A549 (cell line): ENCODE measurements around the gene TMED8. TPM values are rescaled to one million over a fixed set of nuclear protein-coding genes. Genes with fewer than 3 reads are reported as not detected.
A peak's percentile ranks its signal among the peaks of the same experiment; 100 is the strongest.

Experiments
- ATAC-seq, 2 experiments: fragments of 200-7000 bp in 1 of 2; fragments of >200 bp in 1 of 2; cut with Nextera tagmentation in 1 of 2; cut with Tn5 transposase in 1 of 2; 3 replicates each; pipeline versions ENCODE4 v1.8.0 to v1.9.1; 2018 to 2020; ENCODE audit warnings: mild to moderate bottlenecking in 1 of 2, moderate library complexity in 1 of 2
- CTCF ChIA-PET: fragments of 300-600 bp; sonication (Branson Sonifier 250); formaldehyde crosslinking; extraction: SDS; loops from one replicate; lab custom pipeline; 2021; ENCODE audit warnings: antibody characterized with exemption, inconsistent platforms; lab: Yijun Ruan, JAX
- POLR2A ChIA-PET: fragments of 350-600 bp; formaldehyde crosslinking; extraction: SDS; loops from one replicate; lab custom pipeline; 2021; ENCODE audit warnings: antibody characterized with exemption, inconsistent platforms; lab: Yijun Ruan, JAX
- DNase-seq, 2 experiments: peaks; one replicate each; pipeline versions ENCODE4 v3.0.0 to v3.0.0-alpha.2; 2011 to 2016; ENCODE audit warnings: low read depth in 1 of 2, low spot score in 1 of 2
- FAIRE-seq: peaks from 2 replicates; lab custom pipeline; 2011; peaks lifted over from hg19 to GRCh38; lab: Jason Lieb, UNC
- H3K27ac ChIP-seq, 2 experiments: fragments of >200 bp; sonication (Bioruptor Twin); formaldehyde crosslinking; 3 replicates each; pipeline ENCODE4 v1.5.1; 2016 to 2017
- H3K4me1 ChIP-seq: fragments of >200 bp; sonication (Bioruptor Twin); formaldehyde crosslinking; 3 replicates; pipeline ENCODE4 v1.6.1; 2016
- H3K4me2 ChIP-seq: fragments of >200 bp; sonication (Bioruptor Twin); formaldehyde crosslinking; 3 replicates; pipeline ENCODE4 v1.6.1; 2016
- H3K4me3 ChIP-seq: fragments of >200 bp; sonication (Bioruptor Twin); formaldehyde crosslinking; 3 replicates; pipeline ENCODE4 v1.5.1; 2016
- H3K9me3 ChIP-seq: fragments of >200 bp; sonication (Bioruptor Twin); formaldehyde crosslinking; 3 replicates; pipeline ENCODE4 v1.6.1; 2016
- CBX2 ChIP-seq: fragments of 200-600 bp; sonication (generic); IDR thresholded peaks from 2 replicates; pipeline ENCODE4 v1.6.1; 2016; ENCODE audit warnings: low read depth, mild to moderate bottlenecking, borderline replicate concordance
- E2F6 ChIP-seq: IDR thresholded peaks from 2 replicates; pipeline ENCODE4 v1.6.1; 2012; ENCODE audit warnings: low read depth, borderline replicate concordance
- EP300 ChIP-seq, 2 experiments: fragments of >200 bp; sonication (Bioruptor Twin); formaldehyde crosslinking; IDR thresholded peaks; 2 replicates in 1 of 2; 3 replicates in 1 of 2; pipeline ENCODE4 v1.6.1; 2016 to 2017
- ESRRA ChIP-seq: fragments of 150-350 bp; IDR thresholded peaks from 2 replicates; pipeline ENCODE4 v1.6.1; 2014; ENCODE audit warnings: mild to moderate bottlenecking, low read length, borderline replicate concordance
- FOSB ChIP-seq: fragments of 250-450 bp; sonication (Bioruptor Pico); IDR thresholded peaks from 2 replicates; pipeline ENCODE4 v1.5.0; 2020; ENCODE audit warnings: mild to moderate bottlenecking, moderate library complexity
- GATA3 ChIP-seq: IDR thresholded peaks from 2 replicates; pipeline ENCODE4 v1.6.1; 2012; ENCODE audit warnings: borderline replicate concordance
- HEYL ChIP-seq: fragments of 250-450 bp; sonication (Bioruptor Pico); IDR thresholded peaks from 2 replicates; pipeline ENCODE4 v1.8.0; 2021; ENCODE audit warnings: mild to moderate bottlenecking, moderate library complexity
- HMGXB4 ChIP-seq: fragments of 250-450 bp; sonication (Bioruptor Pico); IDR thresholded peaks from 2 replicates; pipeline ENCODE4 v1.5.0; 2021; ENCODE audit warnings: mild to moderate bottlenecking, moderate library complexity, borderline replicate concordance
- MYC ChIP-seq: IDR thresholded peaks from 2 replicates; pipeline ENCODE4 v1.6.1; 2012; ENCODE audit warnings: mild to moderate bottlenecking, inconsistent platforms, low read length, improper control_type of control experiment, borderline replicate concordance
- PHF8 ChIP-seq: fragments of 200-600 bp; sonication (generic); IDR thresholded peaks from 2 replicates; pipeline ENCODE4 v1.6.1; 2016; ENCODE audit warnings: low read depth, mild to moderate bottlenecking, antibody characterized with exemption, moderate library complexity, borderline replicate concordance
- POLR2A ChIP-seq: IDR thresholded peaks from 2 replicates; pipeline ENCODE4 v1.6.1; 2012; ENCODE audit warnings: mild to moderate bottlenecking, low read length
- RAD21 ChIP-seq, 2 experiments: fragments of >200 bp in 1 of 2; sonication (Bioruptor Twin) in 1 of 2; formaldehyde crosslinking in 1 of 2; IDR thresholded peaks in 1 of 2; conservative IDR thresholded peaks in 1 of 2; 2 replicates in 1 of 2; 3 replicates in 1 of 2; pipeline ENCODE4 v1.6.1; 2012 to 2018; ENCODE audit warnings: inconsistent platforms in 1 of 2
- RARB ChIP-seq: fragments of 250-450 bp; sonication (Bioruptor Pico); IDR thresholded peaks from 2 replicates; pipeline ENCODE4 v1.8.0; 2021; ENCODE audit warnings: mild to moderate bottlenecking, moderate library complexity
- SMC3 ChIP-seq: fragments of >200 bp; sonication (Bioruptor Twin); formaldehyde crosslinking; IDR thresholded peaks from 3 replicates; pipeline ENCODE4 v1.6.1; 2018; ENCODE audit warnings: inconsistent platforms
- SREBF2 ChIP-seq: fragments of 450-650 bp; IDR thresholded peaks from 2 replicates; pipeline ENCODE4 v1.6.1; 2014; ENCODE audit warnings: mild to moderate bottlenecking, moderate library complexity
- TP53 ChIP-seq: fragments of 250-450 bp; sonication (Bioruptor Pico); IDR thresholded peaks from 2 replicates; pipeline ENCODE4 v1.5.0; 2021; ENCODE audit warnings: mild to moderate bottlenecking, moderate library complexity
- ZSCAN20 ChIP-seq: fragments of 250-450 bp; sonication (Bioruptor Pico); IDR thresholded peaks from 2 replicates; pipeline ENCODE4 v1.8.0; 2022; ENCODE audit warnings: mild to moderate bottlenecking, moderate library complexity
- WGBS: methylation state at CpG from one replicate; pipeline ENCODE4 v1.1.6; 2017; ENCODE audit errors: missing lambda C conversion rate; 5-methylcytosine and 5-hydroxymethylcytosine counted together
- polyA plus RNA-seq, 4 experiments: library from polyadenylated mRNA; depleted of rRNA in 3 of 4; stranded (reverse); fragments of >200 nt; fragmentation: RNase III in 1 of 4; extraction: RNeasy Plus Mini Kit Qiagen cat#74134 plus additional on column Dnase treatment in 1 of 4; gene quantifications; 2 replicates in 3 of 4; 3 replicates in 1 of 4; pipeline ENCODE4 v1.2.3, GENCODE V29; 2011 to 2017
- TF ChIP-seq, protein P1 (sequence below): fragments of >200 bp; sonication (Bioruptor Twin); formaldehyde crosslinking; IDR thresholded peaks from 3 replicates; pipeline ENCODE4 v1.5.1; 2016
- TF ChIP-seq, protein P2 (sequence below): fragments of 200-600 bp; sonication (generic); IDR thresholded peaks from 2 replicates; pipeline ENCODE4 v1.6.1; 2016; ENCODE audit warnings: antibody characterized with exemption, mild to moderate bottlenecking, moderate library complexity

The TMED8 gene
- polyA plus RNA-seq, 2 of the 4 experiments (the other 2 are of a cell fraction): 8.8 to 13.9 TPM

GRCh38 chr14:77301103-77301502, 75.8 kb downstream of the TMED8 start:
- peak overlapping the region; percentile 90 for H3K4me2 ChIP-seq
- TF ChIP-seq TP53 (CRISPR knock-in tag) (no peak), RAD21 (conservative IDR thresholded peaks at IDR 0.05 in 1 of 2, IDR thresholded peaks at IDR 0.05 in 1 of 2) (peak; percentile 96 to 97), EP300 (IDR thresholded peaks at IDR 0.05) (no peak), FOSB (CRISPR knock-in tag) (no peak), SMC3 (peak; percentile 98)
- TF ChIP-seq, protein P1, sequence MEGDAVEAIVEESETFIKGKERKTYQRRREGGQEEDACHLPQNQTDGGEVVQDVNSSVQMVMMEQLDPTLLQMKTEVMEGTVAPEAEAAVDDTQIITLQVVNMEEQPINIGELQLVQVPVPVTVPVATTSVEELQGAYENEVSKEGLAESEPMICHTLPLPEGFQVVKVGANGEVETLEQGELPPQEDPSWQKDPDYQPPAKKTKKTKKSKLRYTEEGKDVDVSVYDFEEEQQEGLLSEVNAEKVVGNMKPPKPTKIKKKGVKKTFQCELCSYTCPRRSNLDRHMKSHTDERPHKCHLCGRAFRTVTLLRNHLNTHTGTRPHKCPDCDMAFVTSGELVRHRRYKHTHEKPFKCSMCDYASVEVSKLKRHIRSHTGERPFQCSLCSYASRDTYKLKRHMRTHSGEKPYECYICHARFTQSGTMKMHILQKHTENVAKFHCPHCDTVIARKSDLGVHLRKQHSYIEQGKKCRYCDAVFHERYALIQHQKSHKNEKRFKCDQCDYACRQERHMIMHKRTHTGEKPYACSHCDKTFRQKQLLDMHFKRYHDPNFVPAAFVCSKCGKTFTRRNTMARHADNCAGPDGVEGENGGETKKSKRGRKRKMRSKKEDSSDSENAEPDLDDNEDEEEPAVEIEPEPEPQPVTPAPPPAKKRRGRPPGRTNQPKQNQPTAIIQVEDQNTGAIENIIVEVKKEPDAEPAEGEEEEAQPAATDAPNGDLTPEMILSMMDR: peak; percentile 95
- peaks cover 51% of the 10 kb centered on the region for H3K4me1 ChIP-seq
- FAIRE-seq (peak; percentile 98), ATAC-seq (peak; percentile 60 to 79), DNase-seq (peak; percentile 78 to 89)
- CTCF ChIA-PET: interaction anchor here (0.6 to 19.2 kb wide), 45 partner anchors 11 to 425 kb away, joined by 3 to 622 read pairs (median 5); partner anchors contain the start of genes GSTZ1, POMT2, SAMD15 and TMED8
- WGBS: 19% methylated on average over 10 of the region's 10 CpGs
- no peaks in the 10 kb centered on the region for H3K9me3 ChIP-seq
- POLR2A ChIA-PET: interaction anchor here (0.8 to 1.0 kb wide), 3 partner anchors 15 to 20 kb away, joined by 3 to 4 read pairs (median 4); partner anchors contain the start of genes GSTZ1 and POMT2
- no peak overlapping the region for H3K4me3 ChIP-seq
- peak overlapping the region; percentile 95 to 96 for H3K27ac ChIP-seq

DNA sequence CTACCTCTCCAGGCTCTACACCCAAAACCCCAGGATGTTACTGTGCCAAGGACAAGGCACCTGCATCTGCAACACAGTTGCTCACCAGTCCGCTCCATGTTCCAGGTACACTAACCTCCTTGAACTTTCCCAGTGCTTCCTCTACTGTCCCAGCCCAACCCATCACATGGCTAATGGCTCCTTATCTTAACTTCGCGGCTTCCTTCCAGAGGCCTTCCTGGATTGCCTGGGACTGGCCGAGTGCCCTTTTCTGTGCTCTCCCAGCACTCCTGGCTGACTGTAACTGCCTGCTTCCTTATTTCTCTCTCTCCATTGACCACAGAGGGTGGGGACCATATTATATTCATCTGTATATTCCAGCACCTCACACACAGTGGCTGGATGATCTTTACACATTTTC, 77.1 kb downstream of the TMED8 start:
- TF ChIP-seq HMGXB4 (CRISPR knock-in tag) (no peak), CBX2 (no peak), ESRRA (no peak), PHF8 (no peak), GATA3 (no peak), SREBF2 (no peak), MYC (no peak), HEYL (no peak), E2F6 (no peak), ZSCAN20 (CRISPR knock-in tag) (no peak), POLR2A (no peak), RARB (CRISPR knock-in tag) (no peak)
- TF ChIP-seq, protein P2, sequence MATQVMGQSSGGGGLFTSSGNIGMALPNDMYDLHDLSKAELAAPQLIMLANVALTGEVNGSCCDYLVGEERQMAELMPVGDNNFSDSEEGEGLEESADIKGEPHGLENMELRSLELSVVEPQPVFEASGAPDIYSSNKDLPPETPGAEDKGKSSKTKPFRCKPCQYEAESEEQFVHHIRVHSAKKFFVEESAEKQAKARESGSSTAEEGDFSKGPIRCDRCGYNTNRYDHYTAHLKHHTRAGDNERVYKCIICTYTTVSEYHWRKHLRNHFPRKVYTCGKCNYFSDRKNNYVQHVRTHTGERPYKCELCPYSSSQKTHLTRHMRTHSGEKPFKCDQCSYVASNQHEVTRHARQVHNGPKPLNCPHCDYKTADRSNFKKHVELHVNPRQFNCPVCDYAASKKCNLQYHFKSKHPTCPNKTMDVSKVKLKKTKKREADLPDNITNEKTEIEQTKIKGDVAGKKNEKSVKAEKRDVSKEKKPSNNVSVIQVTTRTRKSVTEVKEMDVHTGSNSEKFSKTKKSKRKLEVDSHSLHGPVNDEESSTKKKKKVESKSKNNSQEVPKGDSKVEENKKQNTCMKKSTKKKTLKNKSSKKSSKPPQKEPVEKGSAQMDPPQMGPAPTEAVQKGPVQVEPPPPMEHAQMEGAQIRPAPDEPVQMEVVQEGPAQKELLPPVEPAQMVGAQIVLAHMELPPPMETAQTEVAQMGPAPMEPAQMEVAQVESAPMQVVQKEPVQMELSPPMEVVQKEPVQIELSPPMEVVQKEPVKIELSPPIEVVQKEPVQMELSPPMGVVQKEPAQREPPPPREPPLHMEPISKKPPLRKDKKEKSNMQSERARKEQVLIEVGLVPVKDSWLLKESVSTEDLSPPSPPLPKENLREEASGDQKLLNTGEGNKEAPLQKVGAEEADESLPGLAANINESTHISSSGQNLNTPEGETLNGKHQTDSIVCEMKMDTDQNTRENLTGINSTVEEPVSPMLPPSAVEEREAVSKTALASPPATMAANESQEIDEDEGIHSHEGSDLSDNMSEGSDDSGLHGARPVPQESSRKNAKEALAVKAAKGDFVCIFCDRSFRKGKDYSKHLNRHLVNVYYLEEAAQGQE: no peak
- no peak for ATAC-seq
- FAIRE-seq: no peak
- no peak for DNase-seq
- Histone ChIP-seq H3K4me1 (peaks cover 37% of the 10 kb centered on the region), H3K4me2 (no peak overlapping the region), H3K4me3 (no peak overlapping the region), H3K9me3 (no peaks in the 10 kb centered on the region), H3K27ac (no peak overlapping the region)
- POLR2A ChIA-PET: no interaction called here
- CTCF ChIA-PET: interaction anchor here (1.2 to 19.2 kb wide), 12 partner anchors 10 to 252 kb away, joined by 3 to 622 read pairs (median 11); partner anchors contain the start of genes GSTZ1, POMT2 and ZDHHC22
- WGBS: 82% methylated on average over 4 of the region's 4 CpGs
